Measurements from ENCODE around the gene FXYD5.

Gene FXYD5

GRCh38 chr19:35165200-35166058, 10.9 kb downstream of the FXYD5 start:
- no peak for DNase-seq (ENCODE audit: low spot score)
- no peak for TF ChIP-seq CTCF (IDR thresholded peaks at IDR 0.05)
- no peak overlapping the region for H3K27ac ChIP-seq
- peak overlapping the region; percentile 34 for H3K4me3 ChIP-seq

- no peak for TF ChIP-seq CTCF (IDR thresholded peaks at IDR 0.05)
- DNase-seq (ENCODE audit: low spot score), result no peak
- Histone ChIP-seq H3K27ac (no peak overlapping the region), H3K4me3 (peak overlapping the region; percentile 34)
Observed at GRCh38 chr19:35166100-35167063, 11.8 kb downstream of the FXYD5 start.

- DNase-seq (ENCODE audit: low spot score), result no peak
- no peak overlapping the region for H3K27ac ChIP-seq
- no peak for TF ChIP-seq CTCF (IDR thresholded peaks at IDR 0.05)
- H3K4me3 ChIP-seq, result no peak overlapping the region
Observed at GRCh38 chr19:35167251-35168119, 12.9 kb downstream of the FXYD5 start.

GRCh38 chr19:35168196-35168595, 13.7 kb downstream of the FXYD5 start:
- no peak overlapping the region for H3K27ac ChIP-seq
- no peak for TF ChIP-seq CTCF (IDR thresholded peaks at IDR 0.05)
- no peak overlapping the region for H3K4me3 ChIP-seq
- DNase-seq (ENCODE audit: low spot score), result no peak

- no peak overlapping the region for H3K4me3 ChIP-seq
- H3K27ac ChIP-seq, result no peak overlapping the region
- TF ChIP-seq CTCF (IDR thresholded peaks at IDR 0.05), result no peak
- no peak for DNase-seq (ENCODE audit: low spot score)
Observed at GRCh38 chr19:35169221-35169995, 14.9 kb downstream of the FXYD5 start.

Measured in coronary artery (tissue), 2 donors.